Uterus (tissue), 4 donors: Measurements from ENCODE around the gene RBP5. TPM values are rescaled to one million over a fixed set of nuclear protein-coding genes. Genes with fewer than 3 reads are reported as not detected.
A peak's percentile ranks its signal among the peaks of the same experiment; 100 is the strongest.

ENCODE experiments used
- DNase-seq, 2 donors: peaks; one replicate each; pipeline ENCODE4 v3.0.0-alpha.2; 2019 to 2020
- H3K27ac ChIP-seq, 2 donors: fragments of 200-600 bp; sonication (generic); 1 replicate in 1 of 2; 2 replicates in 1 of 2; pipeline ENCODE4 v1.5.1; 2016 to 2018
- H3K27me3 ChIP-seq, 2 donors: fragments of 200-600 bp; sonication (generic); one replicate each; pipeline ENCODE4 v1.5.1; 2018 to 2019; ENCODE audit warnings: control low read depth in 1 of 2
- H3K36me3 ChIP-seq, 2 donors: fragments of 200-600 bp; sonication (generic); one replicate each; pipeline ENCODE4 v1.5.1; 2019; ENCODE audit warnings: control low read depth in 1 of 2
- H3K4me1 ChIP-seq, 2 donors: fragments of 200-600 bp; sonication (generic); one replicate each; pipeline ENCODE4 v1.5.1; 2018 to 2019; ENCODE audit warnings: control low read depth in 1 of 2
- H3K4me3 ChIP-seq, 2 donors: fragments of 200-600 bp; sonication (generic); 1 replicate in 1 of 2; 2 replicates in 1 of 2; pipeline ENCODE4 v1.5.1; 2018 to 2019; ENCODE audit warnings: mild to moderate bottlenecking in 1 of 2
- H3K9me3 ChIP-seq, 2 donors: fragments of 200-600 bp; sonication (generic); one replicate each; pipeline ENCODE4 v1.5.1; 2019; ENCODE audit warnings: control low read depth in 1 of 2
- POLR2A ChIP-seq, 2 donors: fragments of 450-650 bp; IDR thresholded peaks; one replicate each; pipeline ENCODE4 v1.6.1; 2016; ENCODE audit warnings: antibody characterized with exemption in 2 of 2, mild to moderate bottlenecking in 1 of 2, moderate library complexity in 1 of 2
- intact Hi-C: fragments of 100-400 bp; cut with DNase I; formaldehyde crosslinking; loops from one replicate; pipeline ENCODE4 v1.15.1; 2023; ENCODE audit warnings: low total_unique reads
- total RNA-seq, 4 donors: library from RNA; depleted of rRNA in 3 of 4; stranded (reverse); fragments of >200 nt in 3 of 4; gene quantifications; one replicate each; pipeline versions ENCODE4 v1.1.0 to v1.2.4, GENCODE V29; 2014 to 2023
- TF ChIP-seq, protein P1 (sequence below), 4 experiments: fragments of 200-600 bp in 2 of 4; fragments of 450-650 bp in 2 of 4; sonication (generic) in 2 of 4; IDR thresholded peaks; one replicate each; pipeline ENCODE4 v1.5.1; 2016 to 2019; ENCODE audit warnings: antibody characterized with exemption in 4 of 4, mild to moderate bottlenecking in 2 of 4, moderate library complexity in 1 of 4
- donor health status: DM: yes; HTN: yes; CAD: no.

Gene RBP5
- total RNA-seq, 4 donors from 2014 or later = 2.4 to 26.5 (median 8.2) TPM; not detected in 1

DNA sequence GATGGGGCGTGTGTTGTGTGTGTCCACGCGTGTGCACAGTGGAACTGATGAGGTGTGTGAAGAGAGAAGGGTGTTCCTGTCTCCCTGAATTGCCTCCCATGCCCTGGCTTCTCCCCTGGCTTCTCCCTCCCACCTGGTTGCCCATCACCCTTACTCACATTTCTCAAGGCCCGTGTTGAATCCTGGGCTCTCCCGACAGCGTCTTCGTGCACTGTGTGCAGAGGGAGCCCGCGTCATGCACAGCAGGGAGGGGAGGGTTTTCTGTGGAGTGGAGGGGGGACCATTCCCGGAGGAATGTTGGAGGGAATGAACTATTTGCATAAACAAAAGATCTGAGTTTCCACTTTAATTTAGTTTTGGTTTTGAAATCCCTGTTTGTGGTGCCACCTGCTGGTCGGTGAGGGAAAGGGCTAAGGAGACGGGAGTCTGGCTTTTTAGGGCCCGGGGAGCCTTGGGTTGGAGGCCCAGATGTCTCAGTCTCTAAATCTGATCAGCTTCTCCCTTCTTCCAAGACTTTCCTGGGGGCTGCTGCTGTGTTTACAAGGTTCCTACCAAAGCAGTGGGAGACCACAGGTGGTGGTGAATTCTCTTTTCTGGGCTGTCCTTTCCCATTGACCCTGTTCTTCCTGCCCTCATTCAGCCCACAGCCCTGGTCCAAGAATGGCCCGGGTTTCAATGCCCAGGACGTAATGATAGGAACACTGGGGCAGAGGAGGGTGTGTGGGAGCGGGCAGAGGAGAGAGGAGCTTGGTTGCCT lies 36.3 kb downstream of the RBP5 start, which contains the start of gene C1R:
C1R (minus strand) TSS at position 217 of the 757 bp plus-strand sequence; CDS start at position 160, 57 bp downstream.
- intact Hi-C loops = no loop called here
- H3K4me1 ChIP-seq = no peaks in the 10 kb centered on the region
- TF ChIP-seq POLR2A (IDR thresholded peaks at IDR 0.05) = peak; percentile 50 to 60
- TF ChIP-seq, protein P1, sequence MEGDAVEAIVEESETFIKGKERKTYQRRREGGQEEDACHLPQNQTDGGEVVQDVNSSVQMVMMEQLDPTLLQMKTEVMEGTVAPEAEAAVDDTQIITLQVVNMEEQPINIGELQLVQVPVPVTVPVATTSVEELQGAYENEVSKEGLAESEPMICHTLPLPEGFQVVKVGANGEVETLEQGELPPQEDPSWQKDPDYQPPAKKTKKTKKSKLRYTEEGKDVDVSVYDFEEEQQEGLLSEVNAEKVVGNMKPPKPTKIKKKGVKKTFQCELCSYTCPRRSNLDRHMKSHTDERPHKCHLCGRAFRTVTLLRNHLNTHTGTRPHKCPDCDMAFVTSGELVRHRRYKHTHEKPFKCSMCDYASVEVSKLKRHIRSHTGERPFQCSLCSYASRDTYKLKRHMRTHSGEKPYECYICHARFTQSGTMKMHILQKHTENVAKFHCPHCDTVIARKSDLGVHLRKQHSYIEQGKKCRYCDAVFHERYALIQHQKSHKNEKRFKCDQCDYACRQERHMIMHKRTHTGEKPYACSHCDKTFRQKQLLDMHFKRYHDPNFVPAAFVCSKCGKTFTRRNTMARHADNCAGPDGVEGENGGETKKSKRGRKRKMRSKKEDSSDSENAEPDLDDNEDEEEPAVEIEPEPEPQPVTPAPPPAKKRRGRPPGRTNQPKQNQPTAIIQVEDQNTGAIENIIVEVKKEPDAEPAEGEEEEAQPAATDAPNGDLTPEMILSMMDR (IDR thresholded peaks at IDR 0.05) = peak; percentile 81 to 89 (median 87)

DNA sequence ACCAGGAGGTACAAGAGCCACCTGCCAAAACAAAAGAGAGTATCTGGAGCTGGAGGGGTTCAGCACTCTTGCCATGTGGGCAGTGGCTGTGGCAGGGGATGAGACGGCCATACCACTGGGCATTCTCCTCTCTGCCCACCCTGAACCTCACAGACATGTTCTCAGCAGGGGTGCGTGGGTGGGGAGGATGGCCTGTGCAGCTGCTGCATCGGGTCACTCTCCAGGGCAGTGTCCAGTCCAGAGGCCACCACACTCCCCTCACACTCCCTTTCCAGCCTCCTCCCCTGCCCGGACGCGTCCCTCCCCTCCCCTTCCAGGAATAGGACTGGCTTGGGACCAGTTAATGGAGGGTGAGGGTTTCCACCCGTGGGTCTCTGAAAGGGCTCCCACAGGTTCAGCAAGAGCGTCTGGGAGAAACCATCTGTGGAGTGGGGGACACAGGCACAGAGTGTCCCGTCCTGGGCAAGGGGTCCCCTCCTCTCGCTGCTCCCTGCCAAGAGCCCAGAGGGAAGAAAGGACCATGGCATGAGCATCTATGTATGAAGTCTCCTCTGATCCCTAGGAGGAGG lies 36.9 kb downstream of the RBP5 start:
- Histone ChIP-seq H3K27me3 (no peaks in the 10 kb centered on the region), H3K36me3 (no peaks in the 10 kb centered on the region), H3K4me3 (peak overlapping the region; percentile 48 to 50), H3K4me1 (no peaks in the 10 kb centered on the region), H3K27ac (peak overlapping the region; percentile 75 to 87), H3K9me3 (no peaks in the 10 kb centered on the region)
- TF ChIP-seq, protein P1 (IDR thresholded peaks at IDR 0.05) = no peak
- DNase-seq = peak; percentile 62 to 65
- intact Hi-C loops = no loop called here

More for the DNA sequence above, 36.3 kb downstream of the RBP5 start, which contains the start of gene C1R:
- DNase-seq = peak; percentile 88 to 91
- H3K27ac ChIP-seq = peak within 1 kb of the TSS; percentile 75 to 87
- no peaks in the 10 kb centered on the region for H3K36me3 ChIP-seq
- no peaks in the 10 kb centered on the region for H3K27me3 ChIP-seq
- H3K9me3 ChIP-seq = no peaks in the 10 kb centered on the region
- H3K4me3 ChIP-seq = peak within 1 kb of the TSS; percentile 48 to 50

DNA sequence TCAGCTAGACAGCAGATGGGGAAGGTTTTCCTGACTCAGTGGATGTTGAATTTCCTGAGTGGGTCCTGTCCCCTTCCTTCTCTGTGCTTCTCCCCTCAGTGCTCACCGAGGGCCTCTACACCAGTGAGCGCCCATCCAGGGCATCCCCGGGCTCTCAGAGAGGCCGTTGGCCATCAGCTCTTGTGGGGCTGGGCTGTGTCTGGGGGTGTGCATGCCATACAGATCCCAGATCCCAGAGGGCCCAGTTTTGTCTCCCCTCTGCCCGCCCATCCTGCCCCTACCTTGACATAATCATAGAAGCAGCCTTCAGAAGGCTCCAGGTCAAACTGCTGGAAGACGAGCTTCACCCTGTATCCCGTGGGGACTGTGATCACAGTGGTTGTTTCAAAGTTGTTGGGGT lies 37.5 kb downstream of the RBP5 start:
- Histone ChIP-seq H3K27ac (peak overlapping the region; percentile 75 to 87), H3K4me3 (peak overlapping the region; percentile 48 to 50), H3K36me3 (no peaks in the 10 kb centered on the region), H3K9me3 (no peaks in the 10 kb centered on the region), H3K4me1 (no peaks in the 10 kb centered on the region), H3K27me3 (no peaks in the 10 kb centered on the region)
- TF ChIP-seq, protein P1 (IDR thresholded peaks at IDR 0.05) = no peak
- TF ChIP-seq POLR2A (IDR thresholded peaks at IDR 0.05) = no peak
- DNase-seq = no peak
- intact Hi-C loops = no loop called here

DNA sequence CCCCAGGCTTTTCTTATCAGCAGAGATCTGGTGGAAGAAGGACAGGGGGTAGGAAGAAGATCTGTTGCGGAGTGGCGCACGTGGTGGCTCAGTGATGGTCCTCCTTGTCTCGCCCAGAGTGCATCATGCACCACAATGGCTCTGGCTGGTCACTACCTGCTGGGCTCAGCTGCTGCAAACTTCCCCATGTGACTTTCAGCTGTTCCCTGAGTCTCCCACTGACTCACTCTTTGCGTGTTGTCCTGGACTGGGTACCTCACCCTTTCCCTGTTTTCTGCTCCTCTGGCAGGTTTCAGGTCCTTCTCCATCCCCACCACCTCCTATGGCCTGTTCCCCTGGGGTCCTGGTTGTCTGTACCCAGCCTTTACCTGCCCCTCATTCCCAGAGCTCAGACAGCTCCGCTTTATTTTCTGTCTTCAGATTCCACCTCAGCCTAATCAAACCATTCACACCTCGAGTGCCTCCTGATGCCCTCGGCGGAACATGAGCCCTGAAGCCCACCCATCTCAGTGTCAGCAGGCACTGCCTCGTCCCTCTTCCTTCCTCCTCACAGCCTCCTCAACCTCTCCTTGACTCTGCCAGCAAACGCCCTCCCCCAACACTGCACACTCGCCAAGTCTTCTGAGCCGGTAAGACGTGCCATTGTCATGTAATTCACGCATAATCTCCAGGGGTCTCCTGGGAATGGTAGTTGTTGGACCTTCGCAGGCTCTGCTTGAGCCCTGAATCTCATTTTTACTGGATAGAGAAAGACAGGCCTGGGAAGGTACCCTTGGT lies 38.3 kb downstream of the RBP5 start:
- no peak for DNase-seq
- TF ChIP-seq POLR2A (IDR thresholded peaks at IDR 0.05) = no peak
- TF ChIP-seq, protein P1 (IDR thresholded peaks at IDR 0.05) = no peak
- Histone ChIP-seq H3K4me3 (peak overlapping the region in 1 of 2 donors; percentile 48), H3K27ac (peak overlapping the region; percentile 75 to 87), H3K9me3 (no peaks in the 10 kb centered on the region), H3K27me3 (no peaks in the 10 kb centered on the region), H3K4me1 (no peaks in the 10 kb centered on the region), H3K36me3 (no peaks in the 10 kb centered on the region)
- intact Hi-C loops = no loop called here
